Fibroblast of mammary gland (primary cell): ENCODE results near the gene CRELD1.
"Not testable (repeated sequence)": the region's sequence is repeated elsewhere in the genome, so short reads cannot be mapped to it uniquely, and the experiment has no call there.

Experiments used
- DNase-seq: peaks from one replicate; pipeline ENCODE4 v3.0.0-alpha.2; 2010; ENCODE audit warnings: low read depth
- H3K4me3 ChIP-seq: 2 replicates; pipeline ENCODE4 v1.5.1; 2011; ENCODE audit warnings: low read depth, mild to moderate bottlenecking, low read length, moderate library complexity; ENCODE audit not compliant: control insufficient read depth
- CTCF ChIP-seq: conservative IDR thresholded peaks from 2 replicates; pipeline ENCODE4 v1.5.1; 2011; ENCODE audit warnings: low read depth, low read length, inconsistent platforms; ENCODE audit not compliant: control insufficient read depth, insufficient read depth

Gene CRELD1

GRCh38 chr3:9890249-9891071, 43.2 kb upstream of the CRELD1 start, which contains the start of gene JAGN1:
Gene JAGN1, plus strand, starts transcription at chr3:9890610. Its CDS starts 113 bp downstream, at chr3:9890723.
- peak; percentile 86 for DNase-seq
- TF ChIP-seq CTCF = no peak
- peak within 1 kb of the TSS; percentile 92 for H3K4me3 ChIP-seq

- H3K4me3 ChIP-seq = peak overlapping the region; percentile 92
- DNase-seq = no peak
- TF ChIP-seq CTCF = no peak
These were observed 42.5 kb upstream of the CRELD1 start for GRCh38 chr3:9891072-9891622.

GRCh38 chr3:9893739-9894138, 39.9 kb upstream of the CRELD1 start:
- TF ChIP-seq CTCF = no peak
- H3K4me3 ChIP-seq = no peak overlapping the region
- DNase-seq = no peak

- not testable (repeated sequence) for H3K4me3 ChIP-seq, DNase-seq
These were observed 37.9 kb upstream of the CRELD1 start for GRCh38 chr3:9895715-9896114.

GRCh38 chr3:9896755-9897407, 36.8 kb upstream of the CRELD1 start:
- peak; percentile 34 for DNase-seq
- H3K4me3 ChIP-seq = not testable (repeated sequence)

- H3K4me3 ChIP-seq = no peak overlapping the region
- no peak for TF ChIP-seq CTCF
- DNase-seq = peak; percentile 80
These were observed 35.9 kb upstream of the CRELD1 start for GRCh38 chr3:9897408-9898372.

GRCh38 chr3:9898467-9899241, 35.0 kb upstream of the CRELD1 start:
- DNase-seq = peak; percentile 40
- TF ChIP-seq CTCF = no peak

More at GRCh38 chr3:9898467-9899241, 35.0 kb upstream of the CRELD1 start:
- H3K4me3 ChIP-seq = no peak overlapping the region
